Astrocyte (in vitro differentiated cells and primary cell): ENCODE data around the gene ABTB2. TPM values are rescaled to one million over a fixed set of nuclear protein-coding genes. Genes with fewer than 3 reads are reported as not detected.
A peak's percentile ranks its signal among the peaks of the same experiment; 100 is the strongest.

Experiments
- DNase-seq: peaks from one replicate; pipeline ENCODE4 v3.0.0-alpha.2; 2010; ENCODE audit warnings: low read depth
- FAIRE-seq: peaks from 2 replicates; lab custom pipeline; 2011; peaks lifted over from hg19 to GRCh38; lab: Jason Lieb, UNC
- H2AFZ ChIP-seq: 2 replicates; pipeline ENCODE4 v1.6.0; 2012; ENCODE audit warnings: low read depth, low read length, inconsistent platforms
- H3K27ac ChIP-seq: 2 replicates; pipeline ENCODE4 v1.5.1; 2011; ENCODE audit warnings: low read depth, low read length, inconsistent platforms
- H3K27me3 ChIP-seq: 2 replicates; pipeline ENCODE4 v1.6.0; 2011; ENCODE audit warnings: low read length, inconsistent platforms; ENCODE audit not compliant: insufficient read depth
- H3K36me3 ChIP-seq: 2 replicates; pipeline ENCODE4 v1.5.1; 2011; ENCODE audit warnings: low read length, inconsistent platforms; ENCODE audit not compliant: insufficient read depth
- H3K4me1 ChIP-seq: 2 replicates; pipeline ENCODE4 v1.5.1; 2011; ENCODE audit warnings: low read length, inconsistent platforms; ENCODE audit not compliant: insufficient read depth
- H3K4me2 ChIP-seq: 2 replicates; pipeline ENCODE4 v1.6.0; 2012; ENCODE audit warnings: low read length, inconsistent platforms
- H3K4me3 ChIP-seq: 2 replicates; pipeline ENCODE4 v1.5.1; 2011; ENCODE audit warnings: low read depth, mild to moderate bottlenecking, low read length, inconsistent platforms; ENCODE audit not compliant: insufficient read depth
- H3K79me2 ChIP-seq: 2 replicates; pipeline ENCODE4 v1.6.0; 2012; ENCODE audit warnings: mild to moderate bottlenecking, low read length, inconsistent platforms; ENCODE audit not compliant: insufficient read depth
- H3K9ac ChIP-seq: 2 replicates; pipeline ENCODE4 v1.6.0; 2012; ENCODE audit warnings: mild to moderate bottlenecking, low read length, inconsistent platforms
- H3K9me3 ChIP-seq: 2 replicates; pipeline ENCODE4 v1.5.1; 2012; ENCODE audit warnings: low read depth, mild to moderate bottlenecking, low read length, inconsistent platforms; ENCODE audit not compliant: insufficient read depth
- H4K20me1 ChIP-seq: 2 replicates; pipeline ENCODE4 v1.6.0; 2012; ENCODE audit warnings: low read length, inconsistent platforms; ENCODE audit not compliant: insufficient read depth
- H3K27ac Mint-ChIP-seq: one replicate; pipeline ENCODE4 v1.8.0; 2021; ENCODE audit warnings: mild to moderate bottlenecking, mixed read lengths; ENCODE audit not compliant: unreplicated experiment
- H3K27me3 Mint-ChIP-seq: one replicate; pipeline ENCODE4 v1.8.0; 2021; ENCODE audit warnings: low read depth, mixed read lengths; ENCODE audit not compliant: unreplicated experiment
- H3K36me3 Mint-ChIP-seq: one replicate; pipeline ENCODE4 v1.8.0; 2021; ENCODE audit warnings: low read depth, mixed read lengths; ENCODE audit not compliant: unreplicated experiment
- H3K4me1 Mint-ChIP-seq: one replicate; pipeline ENCODE4 v1.8.0; 2021; ENCODE audit warnings: low read depth, mixed read lengths; ENCODE audit not compliant: unreplicated experiment
- H3K4me3 Mint-ChIP-seq: one replicate; pipeline ENCODE4 v1.8.0; 2021; ENCODE audit warnings: mild to moderate bottlenecking, moderate library complexity, mixed read lengths; ENCODE audit not compliant: unreplicated experiment
- H3K9me3 Mint-ChIP-seq: one replicate; pipeline ENCODE4 v1.8.0; 2021; ENCODE audit warnings: mild to moderate bottlenecking, mixed read lengths; ENCODE audit not compliant: unreplicated experiment
- EZH2 ChIP-seq: IDR thresholded peaks from 2 replicates; pipeline ENCODE4 v1.6.1; 2012; ENCODE audit warnings: mild to moderate bottlenecking, low read length, inconsistent platforms; ENCODE audit not compliant: insufficient read depth
- total RNA-seq: library from RNA; stranded (reverse); gene quantifications from 2 replicates; pipeline ENCODE4 v1.2.1, GENCODE V29; 2021
- TF ChIP-seq, protein P1 (sequence below): IDR thresholded peaks from 2 replicates; pipeline ENCODE4 v1.5.1; 2011; ENCODE audit warnings: low read depth, mild to moderate bottlenecking, inconsistent platforms, low read length, moderate library complexity; ENCODE audit not compliant: insufficient read depth

Gene ABTB2
- total RNA-seq, 1 donor from 2014 or later: 14.1 TPM

DNA sequence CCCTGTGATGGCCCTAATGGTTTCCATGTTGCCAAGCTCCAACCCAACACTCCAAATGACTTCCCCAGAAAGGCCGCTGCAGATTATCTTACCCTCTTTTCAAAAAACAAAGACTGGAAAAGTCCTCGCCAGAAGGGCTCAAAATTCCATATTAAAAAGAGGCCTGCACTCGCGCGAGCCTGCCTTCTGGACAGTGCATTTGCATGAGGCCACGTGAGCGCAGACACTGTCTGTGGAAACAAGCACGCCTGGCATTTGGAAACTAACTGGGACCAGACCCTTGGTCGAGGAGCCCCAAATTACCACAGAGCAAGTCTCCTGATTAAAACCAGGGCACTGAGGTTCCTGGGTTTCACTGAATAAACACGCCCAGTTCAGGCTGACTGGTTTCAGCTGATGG is 42.9 kb downstream of the ABTB2 start:
- DNase-seq (no peak), FAIRE-seq (no peak)
- Mint-ChIP-seq H3K4me1 (peaks cover 32% of the 10 kb centered on the region), H3K4me3 (no peak overlapping the region), H3K27ac (no peak overlapping the region), H3K9me3 (no peaks in the 10 kb centered on the region), H3K27me3 (no peaks in the 10 kb centered on the region), H3K36me3 (peaks cover 3% of the 10 kb centered on the region)
- H3K27ac ChIP-seq: no peak overlapping the region
- peaks cover 67% of the 10 kb centered on the region for H4K20me1 ChIP-seq
- H3K79me2 ChIP-seq: peaks cover 23% of the 10 kb centered on the region
- no peak overlapping the region for H2AFZ ChIP-seq
- H3K9me3 ChIP-seq: no peaks in the 10 kb centered on the region
- no peak for TF ChIP-seq EZH2
- TF ChIP-seq, protein P1, sequence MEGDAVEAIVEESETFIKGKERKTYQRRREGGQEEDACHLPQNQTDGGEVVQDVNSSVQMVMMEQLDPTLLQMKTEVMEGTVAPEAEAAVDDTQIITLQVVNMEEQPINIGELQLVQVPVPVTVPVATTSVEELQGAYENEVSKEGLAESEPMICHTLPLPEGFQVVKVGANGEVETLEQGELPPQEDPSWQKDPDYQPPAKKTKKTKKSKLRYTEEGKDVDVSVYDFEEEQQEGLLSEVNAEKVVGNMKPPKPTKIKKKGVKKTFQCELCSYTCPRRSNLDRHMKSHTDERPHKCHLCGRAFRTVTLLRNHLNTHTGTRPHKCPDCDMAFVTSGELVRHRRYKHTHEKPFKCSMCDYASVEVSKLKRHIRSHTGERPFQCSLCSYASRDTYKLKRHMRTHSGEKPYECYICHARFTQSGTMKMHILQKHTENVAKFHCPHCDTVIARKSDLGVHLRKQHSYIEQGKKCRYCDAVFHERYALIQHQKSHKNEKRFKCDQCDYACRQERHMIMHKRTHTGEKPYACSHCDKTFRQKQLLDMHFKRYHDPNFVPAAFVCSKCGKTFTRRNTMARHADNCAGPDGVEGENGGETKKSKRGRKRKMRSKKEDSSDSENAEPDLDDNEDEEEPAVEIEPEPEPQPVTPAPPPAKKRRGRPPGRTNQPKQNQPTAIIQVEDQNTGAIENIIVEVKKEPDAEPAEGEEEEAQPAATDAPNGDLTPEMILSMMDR: no peak
- no peak overlapping the region for H3K4me3 ChIP-seq
- peaks cover 14% of the 10 kb centered on the region for H3K4me1 ChIP-seq
- H3K9ac ChIP-seq: no peak overlapping the region
- no peak overlapping the region for H3K4me2 ChIP-seq
- no peaks in the 10 kb centered on the region for H3K36me3 ChIP-seq
- H3K27me3 ChIP-seq: peaks cover 3% of the 10 kb centered on the region

GRCh38 chr11:34314176-34314575 is 43.6 kb downstream of the ABTB2 start:
- H3K4me1 Mint-ChIP-seq: peaks cover 32% of the 10 kb centered on the region

DNA sequence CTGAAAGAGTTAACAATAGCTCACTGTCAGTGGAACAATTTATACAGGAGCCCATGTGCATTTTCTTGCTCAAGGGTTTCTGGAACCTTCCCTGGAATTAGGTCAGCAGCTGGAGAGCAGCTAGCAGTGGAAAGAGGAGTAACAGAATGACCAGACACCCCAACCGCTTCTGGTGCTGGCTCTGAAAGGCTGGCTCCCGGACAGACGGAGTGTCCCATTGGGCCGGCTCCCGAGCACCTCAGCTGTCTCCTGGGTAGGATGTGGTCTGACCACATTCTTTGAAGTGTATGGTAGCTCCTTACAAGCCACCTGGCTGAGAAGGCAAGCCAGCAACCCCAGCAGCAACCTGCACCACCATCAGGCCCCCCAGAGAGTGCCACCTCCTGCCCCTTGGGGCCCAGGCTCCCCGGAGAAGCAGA is 44.7 kb downstream of the ABTB2 start:
- H3K9ac ChIP-seq: no peak overlapping the region
- no peak for FAIRE-seq
- no peaks in the 10 kb centered on the region for H3K9me3 Mint-ChIP-seq
- no peaks in the 10 kb centered on the region for H3K27me3 Mint-ChIP-seq
- H3K36me3 ChIP-seq: no peaks in the 10 kb centered on the region
- TF ChIP-seq, protein P1: no peak
- no peak for TF ChIP-seq EZH2
- H4K20me1 ChIP-seq: peaks cover 68% of the 10 kb centered on the region
- H3K9me3 ChIP-seq: no peaks in the 10 kb centered on the region
- no peak overlapping the region for H3K4me3 ChIP-seq
- H3K4me2 ChIP-seq: no peak overlapping the region
- peaks cover 3% of the 10 kb centered on the region for H3K36me3 Mint-ChIP-seq
- no peak overlapping the region for H3K27ac ChIP-seq
- H3K4me1 ChIP-seq: peaks cover 15% of the 10 kb centered on the region
- H3K79me2 ChIP-seq: peaks cover 26% of the 10 kb centered on the region
- peaks cover 24% of the 10 kb centered on the region for H3K4me1 Mint-ChIP-seq
- H3K27ac Mint-ChIP-seq: no peak overlapping the region
- H3K4me3 Mint-ChIP-seq: peak overlapping the region; percentile 62
- peaks cover 3% of the 10 kb centered on the region for H3K27me3 ChIP-seq
- no peak overlapping the region for H2AFZ ChIP-seq
- DNase-seq: no peak

More at GRCh38 chr11:34314176-34314575, 43.6 kb downstream of the ABTB2 start:
- Histone ChIP-seq H3K9ac (no peak overlapping the region), H2AFZ (no peak overlapping the region), H3K27me3 (peaks cover 3% of the 10 kb centered on the region), H3K36me3 (no peaks in the 10 kb centered on the region), H3K9me3 (no peaks in the 10 kb centered on the region), H3K4me1 (peaks cover 16% of the 10 kb centered on the region), H3K4me2 (no peak overlapping the region), H3K79me2 (peaks cover 23% of the 10 kb centered on the region), H3K4me3 (no peak overlapping the region), H3K27ac (no peak overlapping the region), H4K20me1 (peaks cover 70% of the 10 kb centered on the region)
- peaks cover 3% of the 10 kb centered on the region for H3K36me3 Mint-ChIP-seq
- no peak overlapping the region for H3K4me3 Mint-ChIP-seq
- H3K27me3 Mint-ChIP-seq: no peaks in the 10 kb centered on the region
- DNase-seq (no peak), FAIRE-seq (no peak)
- TF ChIP-seq EZH2: no peak
- TF ChIP-seq, protein P1: no peak
- H3K27ac Mint-ChIP-seq: no peak overlapping the region
- H3K9me3 Mint-ChIP-seq: no peaks in the 10 kb centered on the region
